GM18507 (cell line): ENCODE results near the gene RTKN2.
A peak's percentile ranks its signal among the peaks of the same experiment; 100 is the strongest.

Experiments
- DNase-seq: peaks from one replicate; pipeline ENCODE4 v3.0.0; 2011; ENCODE audit warnings: low read depth; ENCODE audit not compliant: insufficient read length; ENCODE audit errors: extremely low spot score
- FAIRE-seq: peaks from 2 replicates; lab custom pipeline; 2011; peaks lifted over from hg19 to GRCh38; lab: Jason Lieb, UNC

The RTKN2 gene

GRCh38 chr10:62183857-62184795 is 84.5 kb downstream of the RTKN2 start:
- no peak for FAIRE-seq
- DNase-seq, result no peak

- FAIRE-seq (peak; percentile 83), DNase-seq (no peak)
Measured at GRCh38 chr10:62183442-62183841, 85.2 kb downstream of the RTKN2 start.

- FAIRE-seq, result no peak
- no peak for DNase-seq
Measured at GRCh38 chr10:62182595-62182994, 86.0 kb downstream of the RTKN2 start.

GRCh38 chr10:62182171-62182570 is 86.5 kb downstream of the RTKN2 start:
- FAIRE-seq, result no peak

GRCh38 chr10:62180677-62181076 is 88.0 kb downstream of the RTKN2 start:
- FAIRE-seq, result no peak

More at GRCh38 chr10:62182171-62182570, 86.5 kb downstream of the RTKN2 start:
- no peak for DNase-seq

GRCh38 chr10:62178568-62178967 is 90.1 kb downstream of the RTKN2 start:
- peak; percentile 5 for FAIRE-seq
- DNase-seq, result no peak

More at GRCh38 chr10:62180677-62181076, 88.0 kb downstream of the RTKN2 start:
- no peak for DNase-seq

- no peak for DNase-seq
- FAIRE-seq, result no peak
Measured at GRCh38 chr10:62177111-62177510, 91.5 kb downstream of the RTKN2 start.

- FAIRE-seq, result no peak
- no peak for DNase-seq
Measured at GRCh38 chr10:62175251-62175650, 93.4 kb downstream of the RTKN2 start.

GRCh38 chr10:62172465-62172864 is 96.2 kb downstream of the RTKN2 start:
- DNase-seq (no peak), FAIRE-seq (no peak)

- no peak for FAIRE-seq
- DNase-seq, result no peak
Measured at GRCh38 chr10:62171791-62172190, 96.9 kb downstream of the RTKN2 start.

- FAIRE-seq (no peak), DNase-seq (no peak)
Measured at GRCh38 chr10:62170732-62171131, 97.9 kb downstream of the RTKN2 start.

GRCh38 chr10:62166331-62167131 is 102.1 kb downstream of the RTKN2 start:
- DNase-seq, result no peak
- peak; percentile 81 for FAIRE-seq

GRCh38 chr10:62165803-62166202 is 102.8 kb downstream of the RTKN2 start:
- no peak for FAIRE-seq
- no peak for DNase-seq

- DNase-seq, result no peak
- FAIRE-seq, result no peak
Measured at GRCh38 chr10:62163024-62163423, 105.6 kb downstream of the RTKN2 start.

GRCh38 chr10:62162261-62162981 is 106.2 kb downstream of the RTKN2 start:
- no peak for DNase-seq
- no peak for FAIRE-seq

- no peak for DNase-seq
- no peak for FAIRE-seq
Measured at GRCh38 chr10:62159351-62159750, 109.3 kb downstream of the RTKN2 start.

GRCh38 chr10:62157601-62158000 is 111.0 kb downstream of the RTKN2 start:
- DNase-seq (no peak), FAIRE-seq (no peak)

- no peak for DNase-seq
- FAIRE-seq, result no peak
Measured at GRCh38 chr10:62155054-62155680, 113.5 kb downstream of the RTKN2 start.

GRCh38 chr10:62154231-62154630 is 114.4 kb downstream of the RTKN2 start:
- DNase-seq, result no peak
- FAIRE-seq, result no peak
